DND-41 (cell line): ENCODE measurements around the gene TMA16.

Experiments
- ATAC-seq: fragments of 200-7000 bp; cut with Tn5 transposase; 3 replicates; pipeline ENCODE4 v1.9.1; 2021; ENCODE audit warnings: low read depth; ENCODE audit not compliant: insufficient read depth
- DNase-seq: peaks from one replicate; pipeline ENCODE4 v3.0.0-alpha.2; 2020
- H2AFZ ChIP-seq: 2 replicates; pipeline ENCODE4 v1.6.0; 2012; ENCODE audit warnings: low read depth, low read length
- H3K27ac ChIP-seq: 2 replicates; pipeline ENCODE4 v1.5.1; 2012; ENCODE audit warnings: low read length, inconsistent platforms
- H3K27me3 ChIP-seq: fragments of 200-600 bp; sonication (generic); 2 replicates; pipeline ENCODE4 v1.6.0; 2012; ENCODE audit warnings: low read length, mild to moderate bottlenecking, inconsistent platforms; ENCODE audit not compliant: insufficient read depth, poor library complexity
- H3K36me3 ChIP-seq: 2 replicates; pipeline ENCODE4 v1.5.1; 2012; ENCODE audit warnings: low read length, inconsistent platforms; ENCODE audit not compliant: insufficient read depth
- H3K4me1 ChIP-seq: 2 replicates; pipeline ENCODE4 v1.5.1; 2012; ENCODE audit warnings: mild to moderate bottlenecking, low read length; ENCODE audit not compliant: insufficient read depth
- H3K4me2 ChIP-seq: 2 replicates; pipeline ENCODE4 v1.6.0; 2012; ENCODE audit warnings: mild to moderate bottlenecking, moderate library complexity, low read length, inconsistent platforms; ENCODE audit not compliant: insufficient read depth
- H3K4me3 ChIP-seq, 2 experiments: fragments of 200-600 bp in 1 of 2; shearing (Covaris generic) in 1 of 2; 2 replicates each; pipeline ENCODE4 v1.5.1; 2012 to 2016; ENCODE audit warnings: inconsistent platforms in 2 of 2, low read length in 2 of 2, mild to moderate bottlenecking in 2 of 2, low read depth in 1 of 2, moderate library complexity in 1 of 2
- H3K79me2 ChIP-seq: 2 replicates; pipeline ENCODE4 v1.6.0; 2012; ENCODE audit warnings: low read length, inconsistent platforms; ENCODE audit not compliant: insufficient read depth
- H3K9ac ChIP-seq: 2 replicates; pipeline ENCODE4 v1.6.0; 2012; ENCODE audit warnings: low read depth, mild to moderate bottlenecking, inconsistent platforms, low read length, moderate library complexity
- H3K9me3 ChIP-seq: 2 replicates; pipeline ENCODE4 v1.5.1; 2012; ENCODE audit warnings: low read length, moderate library complexity, mild to moderate bottlenecking, inconsistent platforms; ENCODE audit not compliant: insufficient read depth, severe bottlenecking
- H4K20me1 ChIP-seq: 2 replicates; pipeline ENCODE4 v1.6.0; 2012; ENCODE audit warnings: low read length; ENCODE audit not compliant: insufficient read depth
- CTCF ChIP-seq: IDR thresholded peaks from 2 replicates; pipeline ENCODE4 v1.5.1; 2012; ENCODE audit warnings: borderline replicate concordance, low read length, moderate library complexity, mild to moderate bottlenecking; ENCODE audit not compliant: poor library complexity, severe bottlenecking; ENCODE audit errors: extremely low read depth
- EZH2 ChIP-seq: IDR thresholded peaks from 3 replicates; pipeline ENCODE4 v1.6.1; 2012; ENCODE audit warnings: borderline replicate concordance, low read depth, mild to moderate bottlenecking, moderate library complexity, low read length, inconsistent platforms; ENCODE audit not compliant: severe bottlenecking

Gene TMA16

GRCh38 chr4:163556177-163556576, 61.7 kb downstream of the TMA16 start:
- H3K4me1 ChIP-seq, result no peaks in the 10 kb centered on the region
- H3K27me3 ChIP-seq, result no peaks in the 10 kb centered on the region
- H4K20me1 ChIP-seq, result no peaks in the 10 kb centered on the region
- no peak for DNase-seq
- no peak overlapping the region for H3K27ac ChIP-seq
- no peaks in the 10 kb centered on the region for H3K9me3 ChIP-seq
- no peaks in the 10 kb centered on the region for H3K36me3 ChIP-seq
- no peak overlapping the region for H3K4me2 ChIP-seq
- no peaks in the 10 kb centered on the region for H3K79me2 ChIP-seq
- H2AFZ ChIP-seq, result no peak overlapping the region
- TF ChIP-seq CTCF (peak; percentile 20), EZH2 (no peak)
- no peak overlapping the region for H3K9ac ChIP-seq
- ATAC-seq, result no peak
- H3K4me3 ChIP-seq, result no peak overlapping the region

- Histone ChIP-seq H3K4me1 (no peaks in the 10 kb centered on the region), H4K20me1 (no peaks in the 10 kb centered on the region), H3K9me3 (no peaks in the 10 kb centered on the region), H3K79me2 (no peaks in the 10 kb centered on the region), H3K27ac (no peak overlapping the region), H3K4me3 (no peak overlapping the region), H3K36me3 (no peaks in the 10 kb centered on the region), H3K4me2 (no peak overlapping the region), H2AFZ (no peak overlapping the region), H3K27me3 (no peaks in the 10 kb centered on the region), H3K9ac (no peak overlapping the region)
- ATAC-seq, result no peak
- no peak for DNase-seq
- no peak for TF ChIP-seq EZH2
- no peak for TF ChIP-seq CTCF
Observed at GRCh38 chr4:163556650-163557391, 62.3 kb downstream of the TMA16 start.

GRCh38 chr4:163558539-163559044, 64.1 kb downstream of the TMA16 start:
- Histone ChIP-seq H3K9ac (no peak overlapping the region), H3K4me2 (no peak overlapping the region), H2AFZ (no peak overlapping the region), H3K4me3 (no peak overlapping the region), H3K79me2 (no peaks in the 10 kb centered on the region), H3K4me1 (no peaks in the 10 kb centered on the region), H3K36me3 (no peaks in the 10 kb centered on the region), H3K27ac (no peak overlapping the region), H4K20me1 (no peaks in the 10 kb centered on the region), H3K9me3 (no peaks in the 10 kb centered on the region), H3K27me3 (no peaks in the 10 kb centered on the region)
- TF ChIP-seq EZH2, result no peak
- TF ChIP-seq CTCF, result no peak
- no peak for DNase-seq
- ATAC-seq, result peak; percentile 72
